Vagina (tissue), 2 donors: Measurements from ENCODE around the gene EPHA10. TPM values are rescaled to one million over a fixed set of nuclear protein-coding genes. Genes with fewer than 3 reads are reported as not detected.
A peak's percentile ranks its signal among the peaks of the same experiment; 100 is the strongest.
"Not testable (repeated sequence)": the region's sequence is repeated elsewhere in the genome, so short reads cannot be mapped to it uniquely, and the experiment has no call there.

Experiments used
- DNase-seq, 2 donors: peaks; one replicate each; pipeline ENCODE4 v3.0.0-alpha.2; 2017; ENCODE audit errors: extremely low spot score in 2 of 2
- H3K27ac ChIP-seq: fragments of 200-600 bp; sonication (generic); one replicate; pipeline ENCODE4 v1.5.1; 2019
- H3K27me3 ChIP-seq: fragments of 200-600 bp; sonication (generic); one replicate; pipeline ENCODE4 v1.5.1; 2019
- H3K36me3 ChIP-seq, 2 donors: fragments of 200-600 bp; sonication (generic); one replicate each; pipeline ENCODE4 v1.5.1; 2017 to 2019
- H3K4me1 ChIP-seq: fragments of 200-600 bp; sonication (generic); one replicate; pipeline ENCODE4 v1.5.1; 2019
- H3K4me3 ChIP-seq, 2 donors: fragments of 200-600 bp; sonication (generic); 1 replicate in 1 of 2; 2 replicates in 1 of 2; pipeline ENCODE4 v1.5.1; 2016 to 2019
- H3K9me3 ChIP-seq: fragments of 200-600 bp; sonication (generic); one replicate; pipeline ENCODE4 v1.5.1; 2019
- POLR2A ChIP-seq, 2 donors: fragments of 450-650 bp; IDR thresholded peaks; one replicate each; pipeline ENCODE4 v1.6.1; 2017; ENCODE audit warnings: antibody characterized with exemption in 2 of 2, mild to moderate bottlenecking in 2 of 2, moderate library complexity in 2 of 2
- POLR2AphosphoS5 ChIP-seq, 2 donors: sonication (generic); formaldehyde crosslinking; IDR thresholded peaks; one replicate each; pipeline ENCODE4 v1.9.0; 2017; ENCODE audit warnings: antibody characterized with exemption in 2 of 2, mild to moderate bottlenecking in 2 of 2, low read depth in 1 of 2; ENCODE audit not compliant: insufficient read depth in 1 of 2
- intact Hi-C: fragments of 100-400 bp; cut with DNase I; formaldehyde crosslinking; loops from one replicate; pipeline ENCODE4 v1.15.1; 2023
- total RNA-seq: library from RNA; depleted of rRNA; stranded (reverse); fragments of >200 nt; gene quantifications from one replicate; pipeline ENCODE4 v1.2.3, GENCODE V29; 2016
- TF ChIP-seq, protein P1 (sequence below), 3 experiments: fragments of 450-650 bp in 2 of 3; fragments of 200-600 bp in 1 of 3; sonication (generic) in 1 of 3; IDR thresholded peaks; one replicate each; pipeline ENCODE4 v1.5.1; 2017 to 2019; ENCODE audit warnings: antibody characterized with exemption in 3 of 3, mild to moderate bottlenecking in 2 of 3, moderate library complexity in 2 of 3

Gene EPHA10
- total RNA-seq, 1 donor from 2014 or later: 0.25 TPM

DNA sequence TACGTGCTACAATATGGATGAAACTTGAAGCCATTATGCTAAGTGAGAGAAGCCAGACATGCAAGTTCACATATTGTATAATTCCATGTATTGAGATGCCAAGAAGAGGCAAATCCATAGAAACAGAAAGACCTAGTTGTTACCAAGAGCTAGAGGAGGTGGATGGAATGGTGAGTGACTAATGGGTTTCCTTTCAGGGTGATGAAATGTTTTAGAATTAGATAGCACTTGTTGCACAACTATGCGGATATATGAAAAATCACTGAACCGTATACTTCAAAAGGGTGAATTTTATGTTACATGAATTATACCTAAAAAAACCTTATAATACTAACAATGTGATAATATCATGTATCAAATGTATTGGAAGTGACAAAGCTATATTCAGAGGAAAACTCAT, 18.1 kb downstream of the EPHA10 start:
- no peaks in the 10 kb centered on the region for H3K27me3 ChIP-seq
- H3K4me1 ChIP-seq: no peaks in the 10 kb centered on the region
- TF ChIP-seq POLR2AphosphoS5 (IDR thresholded peaks at IDR 0.05; ENCODE audit: insufficient read depth in 1 of 2, low read depth in 1 of 2) (no peak), POLR2A (IDR thresholded peaks at IDR 0.05) (no peak)
- TF ChIP-seq, protein P1, sequence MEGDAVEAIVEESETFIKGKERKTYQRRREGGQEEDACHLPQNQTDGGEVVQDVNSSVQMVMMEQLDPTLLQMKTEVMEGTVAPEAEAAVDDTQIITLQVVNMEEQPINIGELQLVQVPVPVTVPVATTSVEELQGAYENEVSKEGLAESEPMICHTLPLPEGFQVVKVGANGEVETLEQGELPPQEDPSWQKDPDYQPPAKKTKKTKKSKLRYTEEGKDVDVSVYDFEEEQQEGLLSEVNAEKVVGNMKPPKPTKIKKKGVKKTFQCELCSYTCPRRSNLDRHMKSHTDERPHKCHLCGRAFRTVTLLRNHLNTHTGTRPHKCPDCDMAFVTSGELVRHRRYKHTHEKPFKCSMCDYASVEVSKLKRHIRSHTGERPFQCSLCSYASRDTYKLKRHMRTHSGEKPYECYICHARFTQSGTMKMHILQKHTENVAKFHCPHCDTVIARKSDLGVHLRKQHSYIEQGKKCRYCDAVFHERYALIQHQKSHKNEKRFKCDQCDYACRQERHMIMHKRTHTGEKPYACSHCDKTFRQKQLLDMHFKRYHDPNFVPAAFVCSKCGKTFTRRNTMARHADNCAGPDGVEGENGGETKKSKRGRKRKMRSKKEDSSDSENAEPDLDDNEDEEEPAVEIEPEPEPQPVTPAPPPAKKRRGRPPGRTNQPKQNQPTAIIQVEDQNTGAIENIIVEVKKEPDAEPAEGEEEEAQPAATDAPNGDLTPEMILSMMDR (IDR thresholded peaks at IDR 0.05): no peak
- no peak overlapping the region for H3K27ac ChIP-seq
- intact Hi-C loops: no loop called here
- H3K4me3 ChIP-seq: no peak overlapping the region
- H3K36me3 ChIP-seq: no peaks in the 10 kb centered on the region
- peaks cover 3% of the 10 kb centered on the region for H3K9me3 ChIP-seq
- DNase-seq: no peak

DNA sequence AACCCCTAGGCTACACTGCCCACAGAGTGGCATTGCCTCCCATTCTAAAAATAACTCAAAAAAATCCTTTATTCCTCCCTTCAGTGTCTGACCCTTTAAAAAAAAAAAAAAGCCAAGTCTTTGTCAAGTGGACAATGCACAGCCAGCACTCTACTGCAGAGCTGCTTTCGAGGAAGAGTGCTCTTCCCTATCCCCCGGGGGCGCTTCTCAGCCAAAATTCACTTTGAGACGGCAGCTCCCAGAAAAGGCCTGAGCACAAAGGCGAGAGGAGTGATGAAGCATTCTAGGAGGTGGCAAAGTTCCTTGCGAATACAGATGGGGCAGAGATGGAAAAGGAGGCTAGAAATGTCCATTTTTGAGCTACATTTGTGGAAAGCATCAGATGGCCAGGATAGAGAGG, 23.3 kb downstream of the EPHA10 start:
- intact Hi-C loops: no loop called here
- Histone ChIP-seq H3K9me3 (no peaks in the 10 kb centered on the region), H3K4me1 (no peaks in the 10 kb centered on the region), H3K4me3 (no peak overlapping the region), H3K27me3 (no peaks in the 10 kb centered on the region), H3K27ac (no peak overlapping the region), H3K36me3 (no peaks in the 10 kb centered on the region)
- no peak for TF ChIP-seq POLR2A (IDR thresholded peaks at IDR 0.05)
- TF ChIP-seq, protein P1 (IDR thresholded peaks at IDR 0.05): no peak
- TF ChIP-seq POLR2AphosphoS5 (IDR thresholded peaks at IDR 0.05; ENCODE audit: insufficient read depth in 1 of 2, low read depth in 1 of 2): no peak
- DNase-seq: no peak

DNA sequence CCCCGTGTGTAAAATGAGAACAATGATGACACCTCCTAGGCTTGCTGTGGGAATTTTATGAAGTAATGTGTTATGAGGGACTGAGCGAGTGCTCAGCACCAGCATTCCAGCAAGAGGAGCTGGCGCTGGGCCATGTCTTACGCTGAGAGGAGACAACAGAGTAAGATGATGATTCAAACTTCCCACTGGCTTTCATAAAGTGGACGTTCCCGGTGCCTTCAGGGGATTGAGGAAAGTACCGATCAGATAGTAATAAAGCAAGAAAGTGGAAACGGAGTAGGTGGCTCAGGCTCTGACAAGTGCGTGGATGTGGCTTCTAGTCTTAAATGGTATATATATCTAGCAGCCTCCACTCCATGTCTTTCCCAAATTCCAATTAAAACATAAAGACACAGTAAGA, 23.8 kb downstream of the EPHA10 start:
- TF ChIP-seq POLR2A (IDR thresholded peaks at IDR 0.05): no peak
- no peak for TF ChIP-seq POLR2AphosphoS5 (IDR thresholded peaks at IDR 0.05; ENCODE audit: insufficient read depth in 1 of 2, low read depth in 1 of 2)
- TF ChIP-seq, protein P1 (IDR thresholded peaks at IDR 0.05): no peak
- no peak for DNase-seq
- H3K4me3 ChIP-seq: no peak overlapping the region
- H3K36me3 ChIP-seq: no peaks in the 10 kb centered on the region
- intact Hi-C loops: no loop called here
- H3K9me3 ChIP-seq: no peaks in the 10 kb centered on the region
- no peaks in the 10 kb centered on the region for H3K27me3 ChIP-seq
- H3K27ac ChIP-seq: no peak overlapping the region
- no peaks in the 10 kb centered on the region for H3K4me1 ChIP-seq

DNA sequence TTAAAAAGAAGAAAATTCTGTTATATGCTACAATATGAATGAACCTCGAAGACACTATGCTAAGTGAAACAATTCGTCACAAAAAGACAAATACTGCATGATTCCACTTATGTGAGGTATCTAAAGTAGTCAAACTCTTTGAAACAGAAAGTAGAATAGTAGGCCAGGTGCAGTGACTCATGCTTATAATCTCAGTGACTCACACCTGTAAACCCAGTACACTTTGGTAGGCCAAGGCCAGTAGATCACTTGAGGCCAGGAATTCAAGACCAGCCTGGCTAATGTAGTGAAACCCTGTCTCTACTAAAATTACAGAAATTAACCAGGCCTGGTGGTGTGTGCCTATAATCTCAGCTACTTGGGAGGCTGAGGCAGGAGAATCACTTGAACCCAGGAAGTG, 25.7 kb downstream of the EPHA10 start:
- Histone ChIP-seq H3K27ac (no peak overlapping the region), H3K4me1 (no peaks in the 10 kb centered on the region), H3K27me3 (peaks cover 3% of the 10 kb centered on the region), H3K36me3 (no peaks in the 10 kb centered on the region), H3K4me3 (no peak overlapping the region), H3K9me3 (no peaks in the 10 kb centered on the region)
- TF ChIP-seq, protein P1 (IDR thresholded peaks at IDR 0.05): no peak
- TF ChIP-seq POLR2AphosphoS5 (IDR thresholded peaks at IDR 0.05; ENCODE audit: insufficient read depth in 1 of 2, low read depth in 1 of 2): peak in 1 of 2 donors; percentile 61
- intact Hi-C loops: no loop called here
- no peak for DNase-seq

DNA sequence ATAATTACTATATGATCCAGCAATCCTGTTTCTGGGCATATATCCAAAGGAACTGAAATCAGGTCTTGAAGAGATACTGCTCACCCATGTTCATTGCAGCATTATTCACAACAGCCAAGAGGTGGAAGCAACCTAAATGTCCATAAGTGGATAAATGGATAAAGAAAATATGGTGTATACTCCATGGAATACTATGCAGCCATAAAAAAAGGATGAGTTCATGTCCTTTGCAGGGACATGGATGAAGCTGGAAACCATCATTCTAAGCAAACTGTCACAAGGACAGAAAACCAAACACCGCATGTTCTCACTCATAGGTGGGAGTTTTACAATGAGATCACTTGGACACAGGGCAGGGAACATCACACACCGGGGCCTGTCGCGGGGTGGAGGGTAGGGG, 26.3 kb downstream of the EPHA10 start:
- DNase-seq, H3K4me1 ChIP-seq, H3K9me3 ChIP-seq, H3K27ac ChIP-seq, H3K36me3 ChIP-seq, H3K27me3 ChIP-seq, H3K4me3 ChIP-seq, intact Hi-C loops: not testable (repeated sequence)

DNA sequence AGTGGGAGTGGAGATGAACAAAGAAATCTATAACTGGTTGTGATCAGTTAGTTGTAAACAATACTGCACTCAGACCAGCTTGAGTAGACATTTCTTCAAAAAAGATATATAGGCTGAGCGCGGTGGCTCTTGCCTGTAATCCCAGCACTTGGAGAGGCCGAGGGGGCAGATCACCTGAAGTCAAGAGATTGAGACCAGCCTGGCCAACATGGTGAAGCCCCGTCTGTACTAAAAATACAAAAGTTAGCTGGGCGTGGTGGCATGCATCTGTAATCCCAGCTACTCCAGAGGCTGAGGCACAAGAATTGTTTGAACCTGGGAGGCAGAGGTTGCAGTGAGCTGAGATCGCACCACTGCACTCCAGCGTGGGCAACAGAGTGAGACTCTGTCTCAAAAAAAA, 26.9 kb downstream of the EPHA10 start:
- H3K4me3 ChIP-seq, H3K27ac ChIP-seq, DNase-seq, H3K9me3 ChIP-seq, H3K36me3 ChIP-seq, intact Hi-C loops, H3K4me1 ChIP-seq, H3K27me3 ChIP-seq: not testable (repeated sequence)
